ENCODE data around the gene CEP152. TPM values are rescaled to one million over a fixed set of nuclear protein-coding genes. Genes with fewer than 3 reads are reported as not detected.

CEP152 gene
- total RNA-seq, 1 donor from 2014 or later: 4.2 TPM

DNA sequence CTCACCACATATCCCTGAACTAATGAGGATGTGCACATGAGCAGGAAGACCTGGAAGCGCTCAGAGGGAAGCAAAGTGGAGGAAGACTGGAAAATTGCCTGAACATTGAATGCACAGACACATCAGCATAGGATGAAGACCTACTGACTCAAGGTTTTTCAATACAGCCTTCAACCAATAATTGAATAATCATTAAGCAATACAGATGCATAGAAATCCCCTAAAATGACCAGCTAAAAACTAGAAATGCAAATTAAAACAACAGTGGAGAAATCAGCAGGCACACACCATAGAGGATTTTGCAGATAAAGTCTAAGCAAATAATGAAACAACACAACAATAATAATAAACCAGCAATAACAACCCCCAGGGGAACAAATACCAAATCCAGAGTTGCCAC, 80.4 kb downstream of the CEP152 start:
- Mint-ChIP-seq H3K4me1 (ENCODE audit: low read depth, unreplicated experiment) (no peaks in the 10 kb centered on the region), H3K27ac (ENCODE audit: unreplicated experiment) (no peak overlapping the region), H3K36me3 (ENCODE audit: low read depth, unreplicated experiment) (peaks cover 7% of the 10 kb centered on the region), H3K4me3 (ENCODE audit: unreplicated experiment) (no peak overlapping the region), H3K9me3 (ENCODE audit: unreplicated experiment) (peaks cover 13% of the 10 kb centered on the region), H3K27me3 (ENCODE audit: low read depth, unreplicated experiment) (no peaks in the 10 kb centered on the region)
- Histone ChIP-seq H4K20me1 (ENCODE audit: insufficient read depth, low read length) (no peaks in the 10 kb centered on the region), H3K4me3 (ENCODE audit: insufficient read depth, low read depth, low read length) (no peak overlapping the region), H3K9ac (ENCODE audit: low read length) (no peak overlapping the region), H3K4me2 (ENCODE audit: low read length) (no peak overlapping the region), H3K9me3 (ENCODE audit: insufficient read depth, low read depth, low read length) (peaks cover 3% of the 10 kb centered on the region), H3K36me3 (ENCODE audit: insufficient read depth, low read length) (no peaks in the 10 kb centered on the region), H3K4me1 (ENCODE audit: insufficient read depth, low read length) (no peaks in the 10 kb centered on the region), H3K27me3 (ENCODE audit: insufficient read depth, low read length) (no peaks in the 10 kb centered on the region), H3K79me2 (ENCODE audit: insufficient read depth, low read length) (no peaks in the 10 kb centered on the region), H3K27ac (ENCODE audit: low read depth, low read length) (no peak overlapping the region), H2AFZ (ENCODE audit: low read depth, low read length) (no peak overlapping the region)
- DNase-seq (ENCODE audit: low read depth): no peak
- no peak for FAIRE-seq
- TF ChIP-seq, protein P1, sequence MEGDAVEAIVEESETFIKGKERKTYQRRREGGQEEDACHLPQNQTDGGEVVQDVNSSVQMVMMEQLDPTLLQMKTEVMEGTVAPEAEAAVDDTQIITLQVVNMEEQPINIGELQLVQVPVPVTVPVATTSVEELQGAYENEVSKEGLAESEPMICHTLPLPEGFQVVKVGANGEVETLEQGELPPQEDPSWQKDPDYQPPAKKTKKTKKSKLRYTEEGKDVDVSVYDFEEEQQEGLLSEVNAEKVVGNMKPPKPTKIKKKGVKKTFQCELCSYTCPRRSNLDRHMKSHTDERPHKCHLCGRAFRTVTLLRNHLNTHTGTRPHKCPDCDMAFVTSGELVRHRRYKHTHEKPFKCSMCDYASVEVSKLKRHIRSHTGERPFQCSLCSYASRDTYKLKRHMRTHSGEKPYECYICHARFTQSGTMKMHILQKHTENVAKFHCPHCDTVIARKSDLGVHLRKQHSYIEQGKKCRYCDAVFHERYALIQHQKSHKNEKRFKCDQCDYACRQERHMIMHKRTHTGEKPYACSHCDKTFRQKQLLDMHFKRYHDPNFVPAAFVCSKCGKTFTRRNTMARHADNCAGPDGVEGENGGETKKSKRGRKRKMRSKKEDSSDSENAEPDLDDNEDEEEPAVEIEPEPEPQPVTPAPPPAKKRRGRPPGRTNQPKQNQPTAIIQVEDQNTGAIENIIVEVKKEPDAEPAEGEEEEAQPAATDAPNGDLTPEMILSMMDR (IDR thresholded peaks at IDR 0.05; ENCODE audit: insufficient read depth, low read depth, low read length): no peak
- no peak for TF ChIP-seq EZH2 (IDR thresholded peaks at IDR 0.05; ENCODE audit: insufficient read depth, low read length)

DNA sequence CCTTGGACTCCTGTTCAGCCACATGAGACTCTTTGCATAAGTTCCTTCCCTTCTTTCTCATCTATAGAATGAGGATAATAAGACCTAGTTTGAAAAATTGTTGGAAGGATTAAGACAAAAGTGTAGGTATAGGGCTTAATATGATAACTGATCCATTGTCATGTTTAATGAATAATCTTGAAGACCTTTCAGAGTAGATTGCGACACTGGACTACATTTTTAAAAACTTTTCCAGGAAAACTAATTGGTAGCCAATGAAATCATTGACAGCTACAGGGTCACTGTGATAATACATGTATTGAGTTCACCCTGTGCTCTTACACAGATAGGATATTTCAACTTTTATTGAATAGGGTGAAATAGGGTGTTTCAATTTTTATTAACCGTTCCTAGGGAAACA, 86.9 kb downstream of the CEP152 start:
- FAIRE-seq (no peak), DNase-seq (ENCODE audit: low read depth) (no peak)
- TF ChIP-seq, protein P1 (IDR thresholded peaks at IDR 0.05; ENCODE audit: insufficient read depth, low read depth, low read length): no peak
- TF ChIP-seq EZH2 (IDR thresholded peaks at IDR 0.05; ENCODE audit: insufficient read depth, low read length): no peak
- H3K4me1 Mint-ChIP-seq (ENCODE audit: low read depth, unreplicated experiment): peaks cover 14% of the 10 kb centered on the region
- Histone ChIP-seq H3K79me2 (ENCODE audit: insufficient read depth, low read length) (no peaks in the 10 kb centered on the region), H2AFZ (ENCODE audit: low read depth, low read length) (no peak overlapping the region), H3K27ac (ENCODE audit: low read depth, low read length) (no peak overlapping the region), H3K4me3 (ENCODE audit: insufficient read depth, low read depth, low read length) (no peak overlapping the region), H4K20me1 (ENCODE audit: insufficient read depth, low read length) (no peaks in the 10 kb centered on the region), H3K4me1 (ENCODE audit: insufficient read depth, low read length) (peaks cover 28% of the 10 kb centered on the region), H3K9ac (ENCODE audit: low read length) (no peak overlapping the region), H3K9me3 (ENCODE audit: insufficient read depth, low read depth, low read length) (no peaks in the 10 kb centered on the region), H3K36me3 (ENCODE audit: insufficient read depth, low read length) (no peaks in the 10 kb centered on the region), H3K27me3 (ENCODE audit: insufficient read depth, low read length) (no peaks in the 10 kb centered on the region), H3K4me2 (ENCODE audit: low read length) (no peak overlapping the region)
- no peaks in the 10 kb centered on the region for H3K27me3 Mint-ChIP-seq (ENCODE audit: low read depth, unreplicated experiment)
- H3K4me3 Mint-ChIP-seq (ENCODE audit: unreplicated experiment): no peak overlapping the region
- H3K36me3 Mint-ChIP-seq (ENCODE audit: low read depth, unreplicated experiment): no peaks in the 10 kb centered on the region
- no peak overlapping the region for H3K27ac Mint-ChIP-seq (ENCODE audit: unreplicated experiment)
- H3K9me3 Mint-ChIP-seq (ENCODE audit: unreplicated experiment): no peaks in the 10 kb centered on the region

DNA sequence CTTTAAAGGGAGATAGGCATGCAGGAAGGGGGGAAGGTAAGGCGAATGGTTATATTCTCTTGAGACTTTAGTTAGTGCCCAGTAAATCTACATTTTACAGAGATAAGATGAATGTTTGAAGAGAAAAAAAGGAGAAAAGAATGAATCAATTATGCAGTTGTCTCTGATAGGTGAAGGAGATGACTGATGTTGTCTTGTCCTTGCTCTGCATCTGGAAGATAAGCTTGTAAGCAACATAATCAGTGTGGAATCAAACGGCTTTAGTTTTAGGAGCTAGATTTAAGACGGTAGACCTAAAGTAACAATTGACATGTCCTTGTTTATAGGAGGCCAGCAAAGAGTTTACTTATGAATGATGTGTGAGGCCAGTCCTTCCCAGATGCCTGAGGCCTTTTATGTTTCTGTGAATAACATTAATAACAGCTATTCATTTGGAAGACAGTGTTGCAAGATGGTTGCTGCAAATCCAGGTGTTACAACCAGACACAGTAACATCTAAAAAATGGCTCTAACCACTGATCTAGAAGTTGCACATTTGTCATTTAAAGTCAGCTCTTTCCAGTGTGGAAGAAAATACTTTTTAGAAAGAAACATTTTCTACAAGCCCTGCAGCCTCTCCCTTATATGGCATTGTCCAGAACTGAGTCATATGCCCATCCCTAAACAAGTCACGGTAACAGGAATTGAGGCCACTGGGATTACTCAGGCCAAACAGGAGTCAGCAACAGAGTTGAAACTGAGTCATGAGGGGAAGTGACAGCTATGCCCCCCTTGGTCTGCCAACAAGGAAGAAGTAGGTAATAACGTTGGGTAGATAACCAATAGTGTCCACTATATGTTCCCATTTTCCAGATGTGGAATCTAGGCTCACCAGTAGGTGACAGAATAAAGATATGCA, 87.9 kb downstream of the CEP152 start:
- TF ChIP-seq, protein P1 (IDR thresholded peaks at IDR 0.05; ENCODE audit: insufficient read depth, low read depth, low read length): no peak
- no peaks in the 10 kb centered on the region for H3K9me3 Mint-ChIP-seq (ENCODE audit: unreplicated experiment)
- peaks cover 16% of the 10 kb centered on the region for H3K4me1 Mint-ChIP-seq (ENCODE audit: low read depth, unreplicated experiment)
- no peak overlapping the region for H2AFZ ChIP-seq (ENCODE audit: low read depth, low read length)
- DNase-seq (ENCODE audit: low read depth) (peak; percentile 91), FAIRE-seq (peak; percentile 86)
- H3K36me3 ChIP-seq (ENCODE audit: insufficient read depth, low read length): no peaks in the 10 kb centered on the region
- H3K27me3 Mint-ChIP-seq (ENCODE audit: low read depth, unreplicated experiment): no peaks in the 10 kb centered on the region
- H3K4me3 Mint-ChIP-seq (ENCODE audit: unreplicated experiment): no peak overlapping the region
- H3K27me3 ChIP-seq (ENCODE audit: insufficient read depth, low read length): no peaks in the 10 kb centered on the region
- peak overlapping the region; percentile 15 for H3K9ac ChIP-seq (ENCODE audit: low read length)
- peak overlapping the region; percentile 77 for H3K27ac Mint-ChIP-seq (ENCODE audit: unreplicated experiment)
- H4K20me1 ChIP-seq (ENCODE audit: insufficient read depth, low read length): no peaks in the 10 kb centered on the region
- H3K27ac ChIP-seq (ENCODE audit: low read depth, low read length): peak overlapping the region; percentile 53
- no peaks in the 10 kb centered on the region for H3K79me2 ChIP-seq (ENCODE audit: insufficient read depth, low read length)
- H3K4me2 ChIP-seq (ENCODE audit: low read length): peak overlapping the region; percentile 21
- no peaks in the 10 kb centered on the region for H3K9me3 ChIP-seq (ENCODE audit: insufficient read depth, low read depth, low read length)
- no peak overlapping the region for H3K4me3 ChIP-seq (ENCODE audit: insufficient read depth, low read depth, low read length)
- no peaks in the 10 kb centered on the region for H3K36me3 Mint-ChIP-seq (ENCODE audit: low read depth, unreplicated experiment)
- peaks cover 33% of the 10 kb centered on the region for H3K4me1 ChIP-seq (ENCODE audit: insufficient read depth, low read length)

Data from astrocyte (in vitro differentiated cells and primary cell).